GM21529 (cell line): Measurements from ENCODE around the gene GRIFIN.
"Not testable (repeated sequence)": the region's sequence is repeated elsewhere in the genome, so short reads cannot be mapped to it uniquely, and the experiment has no call there.

ENCODE experiments used
- ATAC-seq: cut with Tn5 transposase; IDR thresholded peaks from one replicate; pipeline ENCODE4 v1.9.1; 2021; ENCODE audit not compliant: unreplicated experiment

The GRIFIN gene

DNA sequence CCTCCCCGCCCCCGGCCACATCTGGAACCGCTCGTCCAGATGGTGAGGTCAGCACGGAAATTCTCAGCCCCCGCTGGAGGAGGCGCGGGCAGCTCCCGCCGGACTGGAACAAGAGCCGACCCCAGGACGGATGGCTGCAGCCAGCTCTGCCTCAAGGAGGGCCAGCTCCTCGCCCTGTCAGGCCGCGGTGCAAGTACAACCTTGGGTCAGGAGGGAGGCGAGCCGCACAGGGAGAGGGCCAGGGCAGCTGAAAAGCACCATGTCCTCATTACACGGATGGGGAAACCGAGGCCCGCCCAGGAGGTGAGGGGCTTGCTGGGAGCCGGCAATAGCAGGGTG is 3.8 kb upstream of the GRIFIN start:
- ATAC-seq = no peak

- no peak for ATAC-seq
Observed at GRCh38 chr7:2479276-2480069, 3.3 kb upstream of the GRIFIN start.

DNA sequence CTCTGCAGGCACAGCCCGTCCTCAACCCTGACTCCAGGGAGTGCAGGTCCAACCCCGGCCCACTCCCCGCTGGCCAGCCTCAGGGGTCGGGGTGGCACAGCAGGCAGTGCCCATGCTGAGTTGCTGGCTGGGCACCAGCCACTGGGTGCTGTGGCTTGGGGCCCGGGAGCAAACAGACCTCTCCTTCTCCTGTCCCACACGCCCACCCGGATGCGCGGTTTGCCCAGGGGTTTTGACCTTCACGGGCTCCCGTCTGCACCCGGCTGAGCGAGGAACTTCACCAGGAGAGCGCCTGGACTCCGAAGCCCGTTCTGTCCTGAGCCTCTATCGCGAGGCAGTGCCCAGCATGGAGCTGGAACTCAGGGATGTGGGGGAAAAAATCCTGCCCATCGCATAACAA is 2.6 kb upstream of the GRIFIN start:
- no peak for ATAC-seq

DNA sequence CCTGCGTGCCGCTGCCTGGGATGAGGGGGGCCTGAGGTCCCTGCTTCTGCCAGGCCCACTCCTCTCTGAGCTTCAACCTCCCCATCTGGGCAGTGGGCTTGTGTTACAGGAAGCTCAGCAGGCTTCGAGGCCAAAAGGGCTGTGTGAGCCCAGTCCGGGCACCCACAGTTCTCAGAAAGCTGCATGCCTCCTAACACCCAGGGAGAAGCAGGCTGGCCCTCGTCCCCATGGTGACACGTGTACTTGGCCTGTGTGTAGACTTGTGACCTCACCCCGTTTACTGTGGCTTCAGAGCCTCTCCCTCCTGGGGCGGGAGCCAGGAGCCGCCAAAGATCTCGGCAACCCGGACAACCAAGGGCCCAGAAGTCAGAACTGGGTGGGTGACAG is 2.2 kb upstream of the GRIFIN start:
- ATAC-seq = no peak

GRCh38 chr7:2477447-2478398 is 1.5 kb upstream of the GRIFIN start:
- no peak for ATAC-seq

GRCh38 chr7:2476776-2477446 is 713 bp upstream of the GRIFIN start:
- ATAC-seq = no peak

DNA sequence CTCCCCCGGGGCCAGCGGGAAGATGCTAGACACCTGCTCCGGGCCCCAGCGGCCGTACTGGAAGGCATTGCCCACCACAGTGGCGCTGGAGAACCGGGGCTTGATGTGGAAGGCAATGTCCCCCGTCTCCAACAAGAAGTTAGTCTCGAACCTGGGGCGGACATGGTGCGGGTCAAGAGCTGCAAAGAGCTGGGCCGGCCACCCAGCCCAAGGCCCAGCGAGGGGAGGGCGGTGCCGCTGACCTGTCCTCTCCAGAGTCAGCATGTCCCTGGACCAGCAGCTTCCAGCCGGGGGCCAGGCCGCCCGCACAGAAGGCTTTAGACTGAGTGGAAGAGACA is 551 bp downstream of the GRIFIN start:
- no peak for ATAC-seq

GRCh38 chr7:2474813-2475677 is 1.2 kb downstream of the GRIFIN start:
- no peak for ATAC-seq

GRCh38 chr7:2474224-2474623 is 2.0 kb downstream of the GRIFIN start:
- ATAC-seq = no peak

GRCh38 chr7:2473496-2474180 is 2.6 kb downstream of the GRIFIN start:
- ATAC-seq = no peak

- no peak for ATAC-seq
Observed at GRCh38 chr7:2472739-2473138, 3.5 kb downstream of the GRIFIN start.

DNA sequence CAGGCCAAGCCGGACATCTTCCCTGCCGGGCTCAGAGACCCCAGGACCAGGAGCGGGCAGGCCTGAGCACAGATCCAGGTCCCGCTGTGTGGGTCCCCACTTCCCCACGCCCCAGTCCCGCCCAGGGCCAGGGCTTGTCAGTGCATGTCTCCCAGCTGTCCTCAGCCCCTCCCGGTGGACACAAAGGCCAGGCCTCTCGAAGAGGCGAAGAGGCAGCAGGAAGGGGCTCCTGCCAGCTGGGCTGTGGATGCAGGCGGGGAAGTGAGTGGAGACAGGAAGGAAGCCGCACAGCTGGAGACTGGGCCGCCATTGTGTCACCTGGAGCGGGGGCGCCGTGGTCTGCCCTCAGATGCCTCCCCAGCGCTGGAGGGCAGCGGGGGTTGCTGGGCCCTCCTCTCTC is 4.8 kb downstream of the GRIFIN start:
- ATAC-seq = no peak

- no peak for ATAC-seq
Observed at GRCh38 chr7:2471022-2471329, 5.2 kb downstream of the GRIFIN start.

GRCh38 chr7:2470204-2471021 is 5.8 kb downstream of the GRIFIN start:
- no peak for ATAC-seq

DNA sequence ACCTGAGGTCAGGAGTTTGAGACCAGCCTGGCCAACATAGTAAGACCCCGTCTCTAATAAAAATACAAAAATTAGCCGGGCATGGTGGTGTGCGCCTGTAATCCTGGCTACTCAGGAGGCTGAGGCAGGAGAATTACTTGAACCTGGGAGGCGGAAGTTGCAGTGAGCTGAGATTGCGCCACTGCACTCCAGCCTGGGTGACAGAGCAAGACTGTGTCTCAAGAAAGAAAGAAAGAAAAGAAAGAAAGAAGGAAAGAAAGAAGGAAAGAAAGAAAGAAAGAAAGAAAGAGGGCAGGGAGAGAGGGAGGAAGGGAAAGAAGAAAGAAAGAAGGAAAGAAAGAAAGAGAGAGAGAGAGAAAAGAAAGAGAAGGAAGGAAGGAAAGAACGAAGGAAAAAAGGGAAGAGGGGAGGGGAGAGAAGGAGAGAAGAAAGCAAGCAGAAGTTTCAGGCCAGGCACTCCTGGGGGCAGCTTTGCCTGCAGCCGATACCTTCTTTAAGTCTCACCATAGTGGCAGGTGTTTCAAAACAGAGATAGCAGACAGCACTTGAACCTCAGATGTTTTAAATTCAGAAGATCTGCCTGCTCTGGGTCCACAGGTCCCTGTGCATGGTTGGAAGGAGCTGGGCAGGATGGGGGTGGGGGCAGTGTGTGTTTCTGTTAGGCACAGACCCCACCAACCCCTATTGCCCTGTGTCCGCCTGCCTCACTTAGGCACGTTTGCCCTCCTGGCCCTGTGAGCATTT is 6.6 kb downstream of the GRIFIN start:
- ATAC-seq = not testable (repeated sequence)

- no peak for ATAC-seq
Observed at GRCh38 chr7:2468227-2468626, 8.0 kb downstream of the GRIFIN start.

GRCh38 chr7:2466675-2467074 is 9.5 kb downstream of the GRIFIN start:
- no peak for ATAC-seq

- ATAC-seq = no peak
Observed at GRCh38 chr7:2465928-2466327, 10.3 kb downstream of the GRIFIN start.

DNA sequence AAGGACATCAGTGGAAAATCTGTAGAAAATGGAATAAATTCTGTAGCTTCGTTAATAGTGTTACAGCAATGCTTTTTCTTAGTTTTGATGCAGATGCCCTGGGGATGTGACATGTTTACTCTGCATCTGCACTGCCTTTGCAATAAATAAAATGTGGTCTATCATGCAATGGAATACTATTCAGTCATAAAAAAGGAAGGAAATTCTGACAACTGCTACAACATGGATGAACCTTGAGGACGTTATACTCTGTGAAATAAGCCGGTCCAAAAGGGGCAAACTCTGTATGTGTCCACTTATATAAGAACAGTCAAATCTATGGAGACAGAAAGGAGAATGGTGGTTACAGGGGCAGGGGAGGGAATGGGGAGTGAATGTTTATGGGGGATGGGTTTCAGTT is 13.5 kb downstream of the GRIFIN start:
- no peak for ATAC-seq
